GM18517 (cell line): ENCODE measurements around the gene IFRD2.
"Not testable (repeated sequence)": the region's sequence is repeated elsewhere in the genome, so short reads cannot be mapped to it uniquely, and the experiment has no call there.

ENCODE experiments used
- ATAC-seq: cut with Tn5 transposase; IDR thresholded peaks from one replicate; pipeline ENCODE4 v1.9.1; 2021; ENCODE audit warnings: mild to moderate bottlenecking, moderate library complexity; ENCODE audit not compliant: unreplicated experiment

IFRD2 gene

DNA sequence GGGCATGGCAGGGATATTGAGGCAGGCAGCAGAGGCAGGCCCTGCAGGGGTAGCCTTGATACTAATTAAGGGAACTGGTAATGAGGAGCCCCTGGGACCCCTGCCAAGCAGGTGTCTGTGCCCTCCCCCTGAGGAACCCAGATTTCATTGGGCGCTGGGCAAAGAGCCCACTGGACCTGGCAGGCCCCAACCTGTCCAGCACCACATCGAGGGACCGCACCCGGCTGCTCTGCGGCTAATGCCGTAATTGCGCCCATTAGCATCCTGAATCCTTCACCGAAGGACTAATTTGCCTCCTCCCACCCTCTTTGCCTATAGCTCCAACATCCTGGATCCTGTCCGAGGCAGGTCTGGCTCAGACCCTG, 37.0 kb downstream of the IFRD2 start:
- ATAC-seq = no peak

DNA sequence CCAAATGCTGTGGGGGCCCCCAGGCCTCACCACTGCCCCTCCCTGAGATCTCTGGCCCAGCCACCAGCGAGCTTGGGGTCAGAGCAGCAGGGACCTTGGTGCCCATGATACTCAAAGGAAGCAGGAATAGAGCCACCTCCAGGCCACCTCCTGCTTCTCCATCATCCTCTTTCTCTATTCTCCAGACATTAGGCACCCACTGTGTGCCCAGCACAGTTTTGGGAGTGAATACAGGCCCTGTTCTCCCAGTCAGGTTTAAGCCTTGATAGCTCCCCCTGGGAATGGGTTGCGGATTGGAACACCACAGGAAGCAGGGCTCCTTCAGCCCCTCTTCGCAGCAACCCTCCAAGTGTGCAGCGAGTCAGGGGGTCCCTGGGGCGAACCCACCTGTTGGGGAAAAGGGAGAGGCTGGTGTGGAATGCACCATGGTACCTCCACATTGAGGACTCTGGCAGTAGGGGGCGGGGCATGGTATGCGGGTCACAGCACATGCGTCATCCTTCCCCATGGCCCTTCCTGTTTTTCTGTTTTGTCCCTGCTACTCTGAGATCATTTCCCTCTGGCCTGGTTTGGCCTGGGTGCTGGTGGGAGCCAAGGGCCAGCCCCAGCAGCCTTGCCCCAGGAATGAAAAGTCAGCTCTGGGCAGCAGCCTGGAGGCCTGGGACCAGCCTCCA, 37.5 kb downstream of the IFRD2 start:
- ATAC-seq = no peak

DNA sequence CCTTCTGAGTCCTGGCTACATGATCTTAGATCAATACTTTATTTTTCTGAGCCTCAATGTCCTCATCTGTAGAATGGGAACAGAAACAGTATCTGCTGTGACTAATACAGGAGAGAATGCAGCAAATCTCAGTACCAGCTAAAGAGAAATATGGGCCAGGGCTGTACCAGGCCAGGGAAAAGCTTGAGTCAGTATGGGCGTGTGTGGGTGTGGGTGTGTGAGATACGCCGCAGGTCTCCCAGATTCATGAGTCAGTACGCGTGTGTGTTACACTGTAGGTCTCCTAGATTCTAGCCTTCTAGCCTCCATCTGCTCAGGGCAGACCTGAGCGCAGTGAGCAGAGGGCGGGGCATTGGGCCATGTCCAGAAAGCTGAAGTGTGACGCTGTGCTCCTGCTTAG, 41.0 kb downstream of the IFRD2 start:
- no peak for ATAC-seq

DNA sequence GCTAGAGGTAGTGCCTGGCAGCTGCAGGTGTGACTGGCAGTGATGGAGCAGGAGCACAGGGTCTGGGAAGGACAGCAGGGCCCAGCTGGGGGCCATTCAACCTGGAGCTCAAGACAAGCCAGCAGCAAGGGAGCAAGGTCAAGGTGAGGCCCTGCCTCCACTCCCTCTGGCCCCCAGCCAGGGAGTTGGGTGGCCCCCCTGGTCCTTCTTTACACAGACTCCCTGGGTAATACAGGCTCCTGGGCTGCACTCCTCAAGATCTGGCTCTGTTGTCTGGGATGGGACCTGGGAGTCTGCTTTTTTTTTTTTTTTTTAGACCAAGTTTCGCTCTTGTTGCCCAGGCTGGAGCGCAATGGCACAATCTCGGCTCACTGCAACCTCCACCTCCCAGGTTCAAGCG, 41.7 kb downstream of the IFRD2 start:
- ATAC-seq = no peak

DNA sequence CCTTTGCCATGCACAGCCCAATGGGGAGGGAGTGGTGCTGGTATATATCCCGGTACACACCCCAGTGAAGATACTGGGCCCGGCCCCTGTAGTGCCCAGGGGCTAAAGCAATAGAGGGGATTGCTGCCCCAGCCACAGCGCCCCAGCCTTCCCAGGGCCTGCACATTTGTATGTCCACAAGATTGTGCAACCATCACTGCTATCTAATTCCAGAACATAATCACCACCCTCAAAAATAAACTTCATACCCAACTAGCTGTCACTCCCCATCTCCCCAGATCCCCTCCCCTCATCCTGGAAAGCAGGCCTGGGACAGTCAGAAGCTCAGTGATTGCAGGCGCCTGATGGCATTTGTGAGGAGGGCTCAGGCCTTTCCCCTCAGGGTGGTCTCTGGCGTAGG, 42.8 kb downstream of the IFRD2 start:
- ATAC-seq = no peak

DNA sequence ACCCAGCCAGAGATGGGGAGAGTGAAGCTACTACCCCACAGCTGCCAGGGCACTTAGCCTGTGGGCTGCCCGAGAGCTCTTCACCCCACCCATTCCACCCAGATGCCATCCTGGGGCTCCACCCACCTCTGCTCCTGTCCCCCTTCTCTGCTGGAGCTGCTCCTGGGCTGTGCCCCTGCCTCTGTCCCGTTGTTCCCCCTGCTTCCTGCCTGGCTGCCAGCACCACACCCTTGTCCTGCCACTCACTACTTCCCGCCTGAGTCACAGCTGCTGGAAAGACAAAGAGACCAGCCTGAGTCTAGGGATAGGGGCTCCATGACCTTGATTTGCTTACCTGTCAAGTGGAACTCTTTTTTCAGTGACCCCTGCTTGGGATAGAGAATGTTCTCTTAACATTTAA, 43.8 kb downstream of the IFRD2 start:
- no peak for ATAC-seq

DNA sequence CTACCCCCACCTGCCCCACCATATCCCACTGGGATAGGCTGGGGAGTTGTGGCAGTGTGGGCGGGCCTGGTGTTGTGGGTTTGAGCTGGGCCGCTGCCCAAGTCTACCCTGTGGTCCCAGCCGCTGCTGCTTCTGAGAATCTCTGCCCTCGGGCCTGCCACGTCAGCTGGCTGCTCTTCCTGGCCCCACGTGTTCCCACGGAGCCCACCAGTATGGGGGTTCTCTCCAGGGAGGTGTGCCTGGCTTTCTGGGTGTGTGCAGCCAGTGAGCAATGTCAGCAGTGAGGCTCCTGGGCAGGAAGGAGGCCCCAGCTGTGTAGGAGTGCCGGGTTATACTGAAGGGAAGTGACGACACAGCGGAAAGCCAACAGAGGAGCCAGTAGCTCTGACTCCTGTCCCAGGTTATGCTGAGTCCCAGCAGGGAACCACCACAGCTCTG, 45.7 kb downstream of the IFRD2 start:
- ATAC-seq = no peak

DNA sequence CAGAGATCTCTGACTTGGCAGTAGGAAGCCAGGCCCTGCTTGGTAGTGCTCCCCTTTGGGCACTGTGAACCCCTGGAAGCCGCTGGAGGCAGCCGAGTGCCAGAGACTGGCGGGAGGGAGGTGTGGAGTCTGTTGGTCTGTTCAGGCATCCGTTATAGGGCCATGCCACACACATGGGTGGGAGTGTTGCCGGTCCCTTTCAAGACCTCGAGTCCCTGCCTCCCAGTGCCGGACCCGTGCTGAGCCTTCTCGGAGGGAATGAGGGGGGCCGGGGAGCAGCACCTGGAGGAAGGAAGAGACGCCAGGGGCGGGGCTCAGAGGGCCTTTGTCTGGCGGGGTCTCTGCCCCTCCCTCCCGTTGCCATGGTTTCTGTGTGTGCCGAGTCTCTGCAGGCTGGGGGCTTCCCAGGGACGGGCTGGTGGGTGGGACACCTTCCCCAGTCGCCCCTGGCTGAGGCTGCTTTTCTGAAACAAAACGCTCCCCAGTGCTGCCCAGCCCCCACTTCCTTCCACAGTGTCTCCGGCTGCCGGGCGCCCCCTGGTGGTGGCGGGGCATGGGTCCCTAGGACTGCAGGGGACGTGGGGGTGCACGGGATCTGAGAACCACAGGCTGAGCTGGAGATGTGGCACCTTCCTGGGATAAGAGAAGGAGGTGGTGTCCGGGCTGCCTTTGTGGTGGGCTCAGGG, 46.3 kb downstream of the IFRD2 start:
- no peak for ATAC-seq

DNA sequence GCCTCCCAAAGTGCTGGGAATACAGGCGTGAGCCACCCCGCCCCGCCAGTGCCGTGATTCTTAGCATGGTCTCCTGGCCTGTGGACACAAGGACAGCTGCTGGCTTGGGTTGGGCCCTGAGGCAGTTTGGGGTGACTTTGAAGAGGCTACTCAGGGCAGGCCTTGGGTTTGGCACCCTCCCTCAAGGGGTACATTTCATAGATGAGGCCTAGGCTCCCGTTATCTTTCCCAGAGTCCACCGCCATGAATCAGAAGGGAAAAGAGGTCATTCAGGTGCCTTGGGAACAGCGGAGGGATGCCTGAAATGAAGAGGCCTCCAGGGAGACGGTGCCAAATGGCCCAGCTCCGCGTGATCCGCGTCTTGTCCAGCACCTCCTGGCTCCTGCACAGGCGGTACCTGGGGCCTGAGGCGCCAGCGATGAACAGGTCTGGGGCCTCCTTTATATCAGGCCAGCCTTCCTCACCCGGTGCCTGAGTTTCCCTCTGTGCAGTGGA, 46.9 kb downstream of the IFRD2 start:
- no peak for ATAC-seq

DNA sequence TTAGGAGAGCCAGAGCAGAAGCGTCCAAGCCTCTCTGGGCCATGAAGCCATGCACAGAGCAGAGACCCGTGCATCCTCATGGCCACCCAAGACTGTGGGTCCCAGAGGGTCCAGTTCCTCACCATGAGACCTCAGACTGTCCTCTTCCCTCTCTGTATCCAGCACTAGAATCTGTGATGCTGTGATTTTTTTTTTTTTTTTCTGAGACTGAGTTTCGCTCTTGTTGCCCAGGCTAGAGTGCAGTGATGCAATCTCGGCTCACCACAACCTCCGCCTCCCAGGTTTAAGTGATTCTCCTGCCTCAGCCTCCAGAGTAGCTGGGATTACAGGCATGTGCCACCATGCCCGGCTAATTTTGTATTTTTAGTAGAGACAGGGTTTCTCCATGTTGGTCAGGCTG, 47.4 kb downstream of the IFRD2 start:
- not testable (repeated sequence) for ATAC-seq

DNA sequence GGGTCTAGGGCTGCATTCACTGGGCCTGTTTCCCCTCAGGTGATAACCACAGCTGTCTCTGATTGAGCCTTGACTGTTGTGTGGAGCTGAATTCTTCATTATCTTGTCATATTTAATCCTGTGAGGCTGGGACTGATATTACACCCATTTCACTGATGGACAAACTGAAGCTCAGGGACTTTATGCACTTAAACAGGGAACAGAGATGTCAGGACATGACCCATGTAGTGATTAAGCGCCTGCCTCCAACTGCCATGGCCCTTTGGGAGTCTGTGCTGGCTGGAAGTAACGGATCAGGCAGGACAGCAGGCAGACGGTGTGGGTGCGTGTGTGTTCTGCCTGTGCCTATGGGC, 48.7 kb downstream of the IFRD2 start:
- no peak for ATAC-seq

DNA sequence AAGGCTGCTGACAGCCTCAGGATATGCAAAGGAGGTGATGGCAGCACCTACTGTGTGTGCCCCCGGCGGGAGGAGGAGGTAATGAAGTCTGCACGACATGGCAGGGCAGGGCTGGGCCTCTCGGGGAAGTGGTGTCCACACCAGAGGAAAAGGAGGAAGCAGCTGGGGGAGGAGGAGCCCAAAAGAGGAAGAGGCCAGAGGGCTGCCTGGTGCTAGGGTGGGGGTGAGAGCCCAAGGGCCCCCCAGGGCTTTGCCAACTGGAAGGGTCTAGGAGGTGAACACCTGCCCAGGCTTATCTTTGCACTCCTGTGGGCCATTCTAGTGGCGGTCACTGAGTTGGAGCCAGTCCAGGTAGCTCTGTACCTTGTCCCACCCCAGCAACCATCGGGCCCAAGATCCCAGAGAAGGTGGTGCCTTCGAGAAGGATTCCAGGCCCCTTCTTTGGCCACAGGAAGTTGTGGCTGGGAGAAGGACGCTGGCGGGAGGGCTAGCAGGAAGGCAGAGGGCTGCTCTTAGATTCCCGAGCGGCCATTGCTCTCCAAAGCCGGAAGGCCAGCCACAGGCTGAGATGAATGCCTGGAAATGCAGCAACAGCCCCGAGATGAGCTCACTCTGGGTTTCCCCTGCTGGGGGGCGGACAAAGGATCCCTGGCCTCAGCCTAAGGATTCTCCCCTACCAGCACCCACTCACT, 49.2 kb downstream of the IFRD2 start:
- no peak for ATAC-seq

DNA sequence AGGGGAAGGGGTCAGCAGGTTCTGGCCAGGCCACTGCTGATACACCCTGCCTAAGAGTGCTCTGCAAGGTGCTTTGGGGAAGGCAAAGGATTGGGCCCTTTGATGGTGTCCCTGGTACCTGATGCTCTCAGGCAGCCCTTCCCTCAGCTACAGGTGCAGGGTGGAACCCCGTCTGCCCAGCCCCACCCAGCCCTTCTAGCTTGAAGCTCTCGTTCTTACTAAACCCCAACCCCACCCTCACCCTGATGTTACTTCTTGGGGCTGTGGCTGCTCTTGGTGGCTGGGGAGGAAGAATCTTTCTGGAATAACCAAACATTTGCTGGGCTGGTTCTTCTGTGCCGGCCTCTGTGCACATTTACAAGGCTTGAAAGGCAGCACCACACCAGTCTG, 49.9 kb downstream of the IFRD2 start:
- no peak for ATAC-seq

DNA sequence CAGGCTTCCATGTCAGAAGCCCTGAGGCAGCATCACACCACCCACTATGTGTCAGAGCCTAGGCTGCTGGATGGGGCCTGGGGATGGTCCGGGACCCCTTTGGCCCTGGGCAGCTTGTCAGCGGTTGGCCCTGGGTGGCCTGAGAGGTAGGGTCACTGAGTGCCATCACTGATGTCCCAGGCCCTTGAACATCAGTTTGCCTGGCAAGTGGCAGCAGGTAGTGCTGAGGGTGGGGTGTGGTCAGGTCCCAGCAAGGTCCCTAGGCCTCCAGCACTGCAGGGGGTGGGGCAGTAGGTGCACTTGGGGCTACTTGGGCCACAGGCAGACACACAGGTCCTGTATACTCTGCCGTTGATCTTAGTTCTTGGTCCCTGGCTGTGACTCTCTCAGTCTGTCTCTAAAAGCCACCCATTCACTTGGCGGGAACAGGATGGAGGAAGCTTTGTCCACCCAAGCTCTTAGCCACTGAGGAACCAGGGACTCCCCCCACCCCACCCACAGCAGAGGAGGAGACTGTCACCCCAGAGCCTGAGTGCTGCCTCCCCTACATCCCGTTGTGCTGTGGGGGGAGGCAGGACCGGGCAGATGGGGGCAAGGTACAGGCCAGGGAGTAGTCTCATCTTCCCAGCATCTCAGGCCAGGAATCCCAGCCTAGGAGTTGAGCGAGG, 50.4 kb downstream of the IFRD2 start:
- ATAC-seq = no peak

DNA sequence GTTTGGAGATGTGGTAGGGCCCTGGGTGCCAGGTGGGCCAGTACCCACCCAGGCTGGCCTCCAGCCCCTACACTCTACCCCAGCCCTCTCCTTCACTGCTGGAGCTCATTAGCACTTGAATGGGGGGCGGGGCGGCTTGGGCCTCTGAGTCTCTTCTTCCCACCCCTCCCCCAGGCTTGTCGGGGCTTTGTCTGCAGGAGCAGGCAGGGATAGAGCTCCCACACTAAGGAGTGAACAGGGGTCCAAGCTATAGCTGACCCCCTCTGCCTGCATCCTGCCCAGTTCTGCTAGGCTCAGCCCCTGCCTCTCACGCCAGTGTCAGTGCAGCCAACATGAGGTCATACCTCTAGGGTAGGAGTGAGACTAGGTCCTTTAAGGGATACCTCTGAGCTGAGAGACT, 51.1 kb downstream of the IFRD2 start:
- ATAC-seq = no peak

DNA sequence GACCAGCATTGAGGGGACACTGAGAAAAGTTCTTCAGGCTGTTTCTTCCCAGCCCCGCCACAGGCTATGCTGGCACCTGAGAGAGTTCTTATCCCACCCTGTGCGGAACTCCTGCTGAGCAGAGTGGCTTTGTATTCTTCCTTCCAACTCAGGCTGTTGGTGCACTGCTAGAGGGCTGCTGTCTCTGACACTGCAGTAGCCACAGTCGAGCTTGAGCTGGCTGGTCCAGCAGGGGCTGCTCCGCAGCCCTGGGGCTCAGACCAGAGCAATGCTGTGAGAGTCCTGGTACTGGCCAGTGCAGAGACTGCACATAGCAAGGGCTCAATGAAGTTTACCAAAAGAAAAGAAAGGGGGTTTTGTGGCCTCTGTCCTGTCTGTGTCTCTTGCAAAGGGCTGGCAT, 52.6 kb downstream of the IFRD2 start:
- ATAC-seq = no peak

DNA sequence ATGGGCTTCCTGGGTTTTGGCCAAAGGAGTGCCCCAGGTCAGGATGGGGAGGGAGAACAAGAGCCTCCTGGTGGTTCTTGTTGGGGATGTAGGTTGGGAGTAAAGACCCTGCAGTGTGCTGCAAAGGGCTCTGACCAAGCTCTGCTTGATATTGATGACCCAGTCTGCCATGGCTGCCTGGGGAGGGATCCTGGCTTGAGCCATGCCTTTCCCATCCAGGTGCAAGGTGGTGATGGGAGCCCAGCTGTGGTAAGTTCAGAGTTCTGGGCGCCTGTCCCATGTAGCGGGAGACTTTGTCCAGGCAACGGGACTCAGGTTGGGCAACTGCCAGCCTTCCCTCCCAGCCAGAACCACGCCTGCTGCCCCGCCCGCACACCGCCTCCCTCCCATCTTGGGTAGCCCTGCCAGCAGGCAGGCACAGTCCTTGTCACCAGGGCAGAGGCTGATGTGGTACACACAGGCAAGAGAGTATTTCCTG, 53.6 kb downstream of the IFRD2 start:
- ATAC-seq = no peak

DNA sequence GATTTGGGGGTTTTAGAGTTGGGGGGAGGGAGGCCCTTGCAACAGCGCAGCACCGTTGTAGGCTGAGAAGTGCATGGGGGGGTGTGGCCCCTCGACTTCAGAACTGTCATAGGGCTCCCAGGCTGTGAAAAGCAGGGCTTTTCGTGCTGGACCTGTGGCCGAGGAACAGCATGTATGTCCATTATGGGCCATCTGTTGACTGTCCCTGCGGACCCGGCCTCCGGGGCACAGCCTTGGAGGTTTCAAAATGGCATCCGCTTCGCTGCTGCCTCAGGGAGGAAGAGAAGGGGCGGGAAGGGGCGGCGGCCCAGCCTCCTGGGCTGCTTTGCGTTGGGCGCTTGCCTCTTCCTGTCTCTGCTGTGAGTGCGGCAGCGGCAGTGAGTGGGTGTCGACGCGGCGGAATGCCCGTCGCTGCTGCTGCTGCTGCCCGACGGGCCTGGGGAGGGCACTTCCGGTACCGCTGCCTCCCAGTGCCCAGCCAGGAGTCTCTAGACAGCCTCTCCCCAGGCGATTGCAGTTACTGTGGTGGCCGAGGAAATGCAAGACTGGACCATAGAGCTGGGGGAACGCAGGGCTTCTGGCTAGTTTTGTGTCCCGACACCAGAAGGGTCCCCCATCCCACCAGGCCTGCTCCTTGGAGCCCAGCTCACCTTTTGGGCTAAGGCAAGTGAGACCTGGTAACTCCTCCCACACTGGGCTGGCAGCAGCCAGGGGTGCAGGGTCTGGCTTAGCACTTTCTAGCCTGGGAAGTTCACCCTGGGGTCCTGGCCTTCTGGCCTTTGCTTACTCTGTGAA, 54.3 kb downstream of the IFRD2 start:
- ATAC-seq = peak; percentile 34
